Measurements from ENCODE around the gene ZNF236.

Gene ZNF236

GRCh38 chr18:76992226-76993084 is 170.1 kb downstream of the ZNF236 start:
- DNase-seq: no peak

- DNase-seq: no peak
Measured at GRCh38 chr18:76993085-76993382, 170.7 kb downstream of the ZNF236 start.

- no peak for DNase-seq
Measured at GRCh38 chr18:76993573-76993972, 171.2 kb downstream of the ZNF236 start.

GRCh38 chr18:76994086-76994654 is 171.8 kb downstream of the ZNF236 start:
- DNase-seq: no peak

- no peak for DNase-seq
Measured at GRCh38 chr18:76995896-76996295, 173.5 kb downstream of the ZNF236 start.

DNA sequence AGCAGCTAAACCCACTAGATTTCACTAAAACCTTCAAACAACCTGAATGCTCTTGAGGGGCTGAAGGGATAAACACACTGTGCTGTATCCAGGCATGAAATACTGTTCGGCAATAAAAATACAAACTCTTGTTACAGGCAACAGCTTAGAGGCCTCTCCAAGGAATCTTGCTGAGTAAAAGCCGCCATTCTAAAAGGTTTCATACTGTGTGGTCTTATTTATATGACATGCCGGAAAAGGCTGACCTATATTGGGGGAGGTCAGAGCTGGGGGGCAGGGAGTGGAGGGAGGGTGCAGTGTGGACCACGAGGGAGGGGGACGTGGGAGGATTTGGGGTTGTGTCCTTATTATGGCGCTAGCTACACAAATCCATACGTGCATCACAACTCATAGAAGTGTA is 174.1 kb downstream of the ZNF236 start:
- DNase-seq: no peak

DNA sequence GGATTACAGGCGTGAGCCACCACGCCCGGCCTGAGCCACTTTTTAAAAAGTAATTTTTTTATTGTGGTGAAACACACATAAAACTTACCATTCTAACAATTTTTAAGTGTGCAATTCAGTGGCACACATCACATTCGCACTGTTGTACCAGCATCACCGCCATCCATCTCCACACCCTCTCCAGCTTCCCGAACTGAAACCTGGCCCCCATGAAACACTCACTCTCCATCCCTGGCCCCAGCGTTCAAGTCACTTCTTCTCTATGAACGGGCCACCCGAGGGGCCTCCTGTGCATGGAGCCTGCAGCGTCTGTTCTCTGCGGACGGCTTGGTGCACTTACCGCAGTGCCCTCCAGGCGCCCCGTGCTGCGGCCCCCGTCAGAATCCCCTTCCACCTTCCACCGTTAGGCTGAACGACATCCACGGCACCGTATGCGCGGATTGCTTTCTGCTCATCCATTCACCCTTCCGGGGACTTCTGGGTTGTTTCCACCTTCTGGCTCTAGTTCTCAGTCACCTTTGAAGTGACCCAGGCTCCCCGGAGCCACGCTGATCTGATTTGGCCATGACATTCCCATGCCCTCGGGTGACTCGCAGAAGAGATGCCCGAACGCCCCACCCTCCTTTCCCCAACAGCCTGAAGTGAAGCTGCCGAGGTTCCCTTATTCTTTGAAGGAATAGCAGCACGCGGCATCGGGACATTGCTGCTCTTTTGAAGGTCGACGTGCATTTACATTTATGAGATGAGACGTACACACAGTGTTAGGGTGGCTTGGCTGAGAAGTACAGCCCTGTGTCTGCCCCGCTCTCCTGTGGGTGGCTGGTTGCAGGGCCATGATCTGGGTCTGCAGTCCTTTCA is 175.8 kb downstream of the ZNF236 start:
- no peak for DNase-seq

DNA sequence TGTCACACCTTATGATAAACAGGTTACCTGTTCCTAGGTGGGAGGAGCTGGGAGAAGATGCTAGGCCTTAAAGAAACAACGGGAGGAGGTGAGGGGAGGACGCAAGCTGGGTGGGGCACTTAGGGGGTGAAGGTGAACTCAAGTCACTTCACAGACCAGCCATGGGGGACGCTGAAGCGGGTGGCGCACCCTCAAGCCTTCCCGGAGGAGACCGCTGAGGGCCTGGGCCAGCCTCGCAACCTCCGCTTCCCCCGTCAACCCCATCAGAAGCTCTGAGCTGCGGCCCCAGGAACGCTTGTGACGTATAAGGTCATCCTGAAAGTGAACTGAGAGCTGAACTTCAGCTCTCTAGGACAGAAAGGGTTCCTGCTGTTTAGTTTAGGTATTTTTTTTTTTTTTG is 176.7 kb downstream of the ZNF236 start:
- no peak for DNase-seq

DNA sequence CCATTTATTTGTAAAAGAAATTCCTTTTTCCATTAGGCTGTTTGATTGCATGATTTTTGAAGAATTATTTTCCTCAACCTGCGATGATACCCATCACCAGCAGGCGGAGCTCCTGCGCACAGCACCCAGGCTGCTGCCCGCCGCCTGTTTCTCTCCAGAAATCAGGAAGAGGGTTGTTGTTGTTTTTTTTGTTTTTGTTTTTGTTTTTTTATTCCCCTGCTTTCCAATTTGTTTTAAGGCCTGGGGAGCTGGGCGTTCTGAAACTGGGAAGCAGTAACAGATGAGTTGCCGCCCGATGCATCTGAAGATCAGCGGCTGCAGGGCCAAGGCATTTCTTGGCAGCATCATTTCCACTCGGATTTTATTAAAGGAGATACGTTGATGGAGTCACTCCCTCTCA is 178.2 kb downstream of the ZNF236 start:
- DNase-seq: peak; percentile 51

- DNase-seq: no peak
Measured at GRCh38 chr18:77001041-77001440, 178.7 kb downstream of the ZNF236 start.

GRCh38 chr18:77001979-77002378 is 179.6 kb downstream of the ZNF236 start:
- no peak for DNase-seq

DNA sequence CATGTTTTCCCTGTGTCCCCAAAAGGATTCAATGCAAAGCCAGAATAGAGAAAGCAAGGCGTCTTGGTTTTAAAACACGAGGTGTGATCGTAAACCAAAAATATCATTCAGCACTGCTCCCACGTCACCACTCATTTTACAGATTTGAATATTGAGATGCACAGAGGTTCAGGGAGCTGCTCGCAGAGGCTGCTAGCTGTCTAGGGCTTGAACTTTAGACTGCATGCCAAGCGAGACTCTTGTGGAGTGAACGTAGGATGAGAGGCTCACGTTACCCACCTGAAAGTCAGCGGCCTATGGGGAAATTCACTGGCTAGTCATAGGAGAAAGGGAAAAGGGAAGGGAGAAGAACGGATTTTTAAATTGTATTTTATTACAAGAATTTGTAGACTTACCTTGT is 180.1 kb downstream of the ZNF236 start:
- DNase-seq: no peak

- DNase-seq: no peak
Measured at GRCh38 chr18:77003316-77003715, 181.0 kb downstream of the ZNF236 start.

DNA sequence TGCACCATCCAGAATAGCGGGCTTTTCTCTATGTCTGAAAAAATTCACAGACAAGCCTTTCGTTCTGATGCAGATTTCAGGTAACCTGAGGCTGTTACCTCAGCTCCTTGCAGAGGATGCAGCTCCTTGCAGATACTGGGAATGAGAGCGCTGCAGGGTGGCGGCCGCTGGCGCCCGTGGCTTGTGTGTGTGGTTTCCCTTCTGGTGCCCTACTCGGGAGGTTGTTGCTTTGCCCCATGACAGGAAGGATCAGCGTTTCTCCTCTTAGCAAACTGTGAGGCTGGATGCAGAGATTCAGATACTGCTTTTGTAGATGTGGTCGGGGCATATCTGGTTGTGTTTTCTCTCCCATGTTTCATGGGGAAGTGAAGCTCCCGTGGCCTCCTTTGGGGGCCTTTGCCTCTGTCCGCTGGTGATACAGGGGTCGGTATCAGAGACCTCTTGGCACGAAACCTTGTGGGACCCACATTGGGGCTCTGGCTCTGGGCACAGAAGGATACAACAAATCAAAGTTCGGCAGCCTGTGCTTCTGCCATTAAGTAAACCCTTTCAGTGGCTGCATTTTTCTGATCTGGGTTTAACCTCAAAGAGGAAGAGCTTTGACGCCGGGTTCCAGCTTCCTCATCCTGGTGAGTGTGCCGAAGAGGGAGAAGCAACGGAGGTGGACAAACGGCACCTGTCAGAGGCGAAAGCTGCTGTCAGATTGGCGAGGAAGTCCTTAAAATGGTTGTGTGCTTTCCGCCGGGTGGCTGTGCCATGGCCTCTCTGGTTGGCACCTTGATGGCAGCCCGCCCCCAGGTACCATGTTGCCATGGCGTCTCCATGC is 182.4 kb downstream of the ZNF236 start:
- no peak for DNase-seq

DNA sequence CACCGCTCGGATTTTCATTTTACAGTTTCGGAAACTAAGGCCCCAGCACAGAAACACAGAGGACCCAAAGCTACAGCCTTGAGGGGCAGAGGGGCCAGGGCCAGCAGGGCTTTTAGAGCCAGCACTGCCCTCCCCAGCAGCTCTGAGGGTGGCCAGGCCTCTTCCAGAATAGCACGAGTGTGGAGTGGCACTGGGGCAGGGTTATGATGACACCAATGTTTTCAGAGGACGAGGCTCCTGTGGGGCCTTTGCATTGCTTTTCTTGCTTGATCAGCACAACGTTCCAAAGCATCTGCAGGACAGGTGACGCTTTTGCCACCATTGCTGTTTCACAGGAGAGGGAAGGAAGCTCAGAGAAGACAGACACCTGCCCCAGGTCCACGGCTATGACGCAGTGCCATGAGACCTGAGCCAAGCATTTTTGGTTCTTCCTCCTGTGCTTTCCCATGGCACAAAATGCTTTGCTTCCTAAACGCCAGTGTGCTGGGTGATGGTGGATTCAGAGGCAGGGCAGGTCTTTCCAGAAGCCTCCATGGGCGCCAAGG is 183.4 kb downstream of the ZNF236 start:
- no peak for DNase-seq

DNA sequence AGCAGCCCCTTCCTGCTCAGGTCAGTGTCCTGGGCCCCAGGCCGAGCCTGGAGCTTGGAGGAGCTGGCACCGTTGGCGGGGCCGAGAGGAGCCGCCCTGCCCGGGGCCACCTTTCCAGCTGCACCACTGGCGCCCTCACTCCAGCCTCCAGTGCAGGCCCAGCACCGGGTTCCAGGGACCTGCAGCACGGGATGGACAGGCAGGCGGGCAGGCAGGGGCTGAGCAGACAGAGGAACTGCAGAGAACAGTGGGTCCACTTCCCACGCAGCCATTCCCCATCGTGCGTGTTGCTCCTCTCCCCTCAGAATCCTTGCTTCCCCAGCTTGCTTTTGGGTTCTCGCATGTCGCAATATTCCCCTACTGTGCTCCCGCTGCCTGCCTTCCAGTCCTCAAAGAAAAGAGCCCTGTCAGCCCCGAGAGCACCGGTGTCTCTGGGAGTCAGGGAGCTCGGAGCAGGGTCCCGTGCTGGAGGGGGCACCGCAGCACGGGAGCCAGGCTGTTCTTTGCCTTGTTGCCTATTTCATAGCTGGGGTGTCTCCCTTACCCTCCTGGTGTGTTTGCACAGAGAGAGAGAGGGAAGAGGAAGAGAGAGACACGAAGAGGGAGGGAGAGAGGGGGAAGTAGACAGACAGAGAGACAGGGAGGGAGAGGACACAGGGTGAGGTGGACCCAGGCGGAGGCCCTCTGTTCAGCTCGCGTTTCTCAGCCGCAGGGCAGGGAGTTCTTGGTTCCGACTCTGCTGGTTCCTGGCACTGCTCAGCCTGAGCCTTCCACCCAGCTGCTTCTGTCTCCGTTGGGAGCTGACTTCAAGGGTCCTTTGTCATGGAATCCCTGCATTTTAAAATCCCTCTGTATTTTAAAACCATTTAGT is 184.2 kb downstream of the ZNF236 start:
- no peak for DNase-seq

DNA sequence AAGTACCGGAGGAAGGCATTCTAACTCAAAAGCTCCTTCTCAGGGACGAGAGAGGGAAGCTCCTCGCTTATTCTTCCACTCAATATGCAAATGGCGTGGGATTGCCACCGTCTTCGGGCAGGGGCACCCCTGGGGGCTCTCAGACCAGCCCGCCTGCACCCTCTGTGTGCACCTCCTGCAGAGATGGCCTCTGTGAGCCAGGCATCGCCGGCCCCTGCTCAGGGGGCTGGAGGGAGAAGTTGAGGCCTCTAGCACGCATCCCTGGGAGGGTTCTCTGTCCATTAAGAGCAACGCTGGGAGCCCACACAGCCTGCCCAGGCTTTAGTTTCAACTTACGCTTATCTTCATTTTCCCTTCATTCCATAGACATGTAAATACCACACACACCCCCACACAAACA is 184.9 kb downstream of the ZNF236 start:
- DNase-seq: no peak

DNA sequence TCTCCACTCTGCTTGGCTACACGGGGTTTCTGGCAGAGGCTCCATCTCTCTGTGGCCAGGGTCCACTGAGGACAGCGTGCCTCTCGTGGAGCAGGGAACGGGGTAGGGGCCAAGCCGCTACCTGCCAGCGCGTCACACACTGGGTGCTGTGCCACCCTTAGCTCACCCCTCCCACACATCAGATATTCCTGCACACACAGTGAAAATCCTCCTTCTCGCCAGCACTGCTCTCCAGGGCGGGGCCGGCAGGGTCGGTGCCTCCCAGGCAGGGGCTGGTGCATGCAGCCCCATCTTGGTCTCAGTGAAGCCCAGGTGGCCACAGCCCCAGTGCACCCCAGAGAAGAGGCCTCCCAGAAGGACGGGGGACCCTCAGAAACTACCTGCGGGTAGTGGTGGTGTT is 185.6 kb downstream of the ZNF236 start:
- DNase-seq: no peak

DNA sequence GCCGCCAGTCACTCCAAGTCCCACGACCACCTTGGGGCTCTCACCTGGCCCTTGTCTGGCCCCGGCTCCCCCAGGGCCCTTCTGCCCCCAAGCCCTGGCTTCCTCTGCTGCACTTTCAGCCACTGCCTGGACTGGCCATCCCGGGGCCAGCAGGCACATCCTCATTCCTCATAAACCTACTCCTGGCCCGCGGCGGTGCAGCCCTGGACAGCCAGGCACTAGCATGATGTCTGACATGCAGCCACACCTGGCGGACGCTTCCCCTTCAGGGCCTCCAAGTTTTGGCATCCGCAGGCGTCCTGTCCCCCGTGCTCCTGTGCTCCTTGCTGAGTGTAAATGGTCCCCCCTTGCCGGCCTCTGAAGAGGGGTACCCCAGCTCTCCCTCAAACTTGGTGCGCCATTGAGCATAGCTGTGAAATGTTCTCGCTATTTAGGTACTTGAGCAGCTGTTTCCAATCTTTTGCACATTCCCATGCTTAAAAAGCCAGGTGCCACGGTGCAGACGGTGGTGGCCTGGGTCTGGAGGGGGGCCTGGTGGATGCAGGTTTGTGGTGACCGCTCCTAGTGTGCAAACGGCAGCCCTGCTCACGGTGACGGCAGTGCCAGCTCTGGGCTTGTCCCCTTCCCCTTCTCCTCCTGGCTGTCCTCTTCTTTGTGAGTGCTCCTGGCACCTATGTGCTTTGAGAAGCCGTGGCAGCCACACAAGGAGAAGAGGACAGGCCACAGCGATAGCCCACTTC is 186.4 kb downstream of the ZNF236 start:
- no peak for DNase-seq

- DNase-seq: no peak
Measured at GRCh38 chr18:77009675-77010074, 187.3 kb downstream of the ZNF236 start.

GRCh38 chr18:77012120-77012519 is 189.8 kb downstream of the ZNF236 start:
- no peak for DNase-seq

All from CD4-positive, alpha-beta T cell treated with Interleukin-4 for 4 hours (primary cell).